A549 (cell line): ENCODE results near the gene ADO. TPM values are rescaled to one million over a fixed set of nuclear protein-coding genes. Genes with fewer than 3 reads are reported as not detected.

Experiments used
- ATAC-seq, 2 experiments: fragments of 200-7000 bp in 1 of 2; fragments of >200 bp in 1 of 2; cut with Nextera tagmentation in 1 of 2; cut with Tn5 transposase in 1 of 2; 3 replicates each; pipeline versions ENCODE4 v1.8.0 to v1.9.1; 2018 to 2020; ENCODE audit warnings: mild to moderate bottlenecking in 1 of 2, moderate library complexity in 1 of 2
- CTCF ChIA-PET: fragments of 300-600 bp; sonication (Branson Sonifier 250); formaldehyde crosslinking; extraction: SDS; loops from one replicate; lab custom pipeline; 2021; ENCODE audit warnings: antibody characterized with exemption, inconsistent platforms; lab: Yijun Ruan, JAX
- POLR2A ChIA-PET: fragments of 350-600 bp; formaldehyde crosslinking; extraction: SDS; loops from one replicate; lab custom pipeline; 2021; ENCODE audit warnings: antibody characterized with exemption, inconsistent platforms; lab: Yijun Ruan, JAX
- DNase-seq, 2 experiments: peaks; one replicate each; pipeline versions ENCODE4 v3.0.0 to v3.0.0-alpha.2; 2011 to 2016; ENCODE audit warnings: low read depth in 1 of 2, low spot score in 1 of 2
- FAIRE-seq: peaks from 2 replicates; lab custom pipeline; 2011; peaks lifted over from hg19 to GRCh38; lab: Jason Lieb, UNC
- H3K27ac ChIP-seq, 2 experiments: fragments of >200 bp; sonication (Bioruptor Twin); formaldehyde crosslinking; 3 replicates each; pipeline ENCODE4 v1.5.1; 2016 to 2017
- H3K4me1 ChIP-seq: fragments of >200 bp; sonication (Bioruptor Twin); formaldehyde crosslinking; 3 replicates; pipeline ENCODE4 v1.6.1; 2016
- H3K4me2 ChIP-seq: fragments of >200 bp; sonication (Bioruptor Twin); formaldehyde crosslinking; 3 replicates; pipeline ENCODE4 v1.6.1; 2016
- H3K4me3 ChIP-seq: fragments of >200 bp; sonication (Bioruptor Twin); formaldehyde crosslinking; 3 replicates; pipeline ENCODE4 v1.5.1; 2016
- H3K9me3 ChIP-seq: fragments of >200 bp; sonication (Bioruptor Twin); formaldehyde crosslinking; 3 replicates; pipeline ENCODE4 v1.6.1; 2016
- CBX8 ChIP-seq: fragments of 200-600 bp; sonication (generic); IDR thresholded peaks from 2 replicates; pipeline ENCODE4 v1.6.1; 2016
- CEBPB ChIP-seq, 2 experiments: fragments of >200 bp in 1 of 2; sonication (Bioruptor Twin) in 1 of 2; formaldehyde crosslinking in 1 of 2; IDR thresholded peaks; 2 replicates each; pipeline ENCODE4 v1.6.1; 2012 to 2016
- CHD2 ChIP-seq: fragments of 150-350 bp; IDR thresholded peaks from 2 replicates; pipeline ENCODE4 v1.6.1; 2014; ENCODE audit warnings: low read length; ENCODE audit not compliant: partially characterized antibody
- EHF ChIP-seq: fragments of 250-450 bp; sonication (Bioruptor Pico); IDR thresholded peaks from 2 replicates; pipeline ENCODE4 v1.5.0; 2020; ENCODE audit warnings: mild to moderate bottlenecking
- EP300 ChIP-seq, 2 experiments: fragments of >200 bp; sonication (Bioruptor Twin); formaldehyde crosslinking; IDR thresholded peaks; 2 replicates in 1 of 2; 3 replicates in 1 of 2; pipeline ENCODE4 v1.6.1; 2016 to 2017
- HES2 ChIP-seq: fragments of >200 bp; sonication (Bioruptor Twin); formaldehyde crosslinking; IDR thresholded peaks from 2 replicates; pipeline ENCODE4 v1.6.1; 2016
- HOXA7 ChIP-seq: fragments of 250-450 bp; sonication (Bioruptor Pico); IDR thresholded peaks from 2 replicates; pipeline ENCODE4 v1.5.0; 2020; ENCODE audit warnings: mild to moderate bottlenecking, moderate library complexity
- HOXB13 ChIP-seq: fragments of 250-450 bp; sonication (Bioruptor Pico); IDR thresholded peaks from 2 replicates; pipeline ENCODE4 v1.5.0; 2020; ENCODE audit warnings: low read depth, mild to moderate bottlenecking, moderate library complexity
- JUNB ChIP-seq: fragments of >200 bp; sonication (Bioruptor Twin); formaldehyde crosslinking; IDR thresholded peaks from 2 replicates; pipeline ENCODE4 v1.6.1; 2016
- KDM1A ChIP-seq: fragments of 200-600 bp; sonication (generic); IDR thresholded peaks from 2 replicates; pipeline ENCODE4 v1.6.1; 2016; ENCODE audit warnings: low read depth, mild to moderate bottlenecking
- KDM5A ChIP-seq: fragments of 200-600 bp; sonication (generic); IDR thresholded peaks from 2 replicates; pipeline ENCODE4 v1.6.1; 2016; ENCODE audit warnings: antibody characterized with exemption, mild to moderate bottlenecking
- MAZ ChIP-seq: fragments of 150-350 bp; IDR thresholded peaks from 2 replicates; pipeline ENCODE4 v1.6.1; 2014; ENCODE audit warnings: antibody characterized with exemption, low read depth, low read length, borderline replicate concordance
- PHF8 ChIP-seq: fragments of 200-600 bp; sonication (generic); IDR thresholded peaks from 2 replicates; pipeline ENCODE4 v1.6.1; 2016; ENCODE audit warnings: low read depth, mild to moderate bottlenecking, antibody characterized with exemption, moderate library complexity, borderline replicate concordance
- RCOR1 ChIP-seq: fragments of 150-350 bp; IDR thresholded peaks from 2 replicates; pipeline ENCODE4 v1.6.1; 2014; ENCODE audit warnings: antibody characterized with exemption, low read length, low read depth
- SREBF2 ChIP-seq: fragments of 450-650 bp; IDR thresholded peaks from 2 replicates; pipeline ENCODE4 v1.6.1; 2014; ENCODE audit warnings: mild to moderate bottlenecking, moderate library complexity
- ZFP36 ChIP-seq: fragments of 450-650 bp; IDR thresholded peaks from 2 replicates; pipeline ENCODE4 v1.6.1; 2014; ENCODE audit warnings: borderline replicate concordance; ENCODE audit not compliant: partially characterized antibody
- ZNF302 ChIP-seq: fragments of 250-450 bp; sonication (Bioruptor Pico); IDR thresholded peaks from 2 replicates; pipeline ENCODE4 v1.9.0; 2021; ENCODE audit warnings: inconsistent platforms, mild to moderate bottlenecking, moderate library complexity
- WGBS: methylation state at CpG from one replicate; pipeline ENCODE4 v1.1.6; 2017; ENCODE audit errors: missing lambda C conversion rate; 5-methylcytosine and 5-hydroxymethylcytosine counted together
- polyA plus RNA-seq, 4 experiments: library from polyadenylated mRNA; depleted of rRNA in 3 of 4; stranded (reverse); fragments of >200 nt; fragmentation: RNase III in 1 of 4; extraction: RNeasy Plus Mini Kit Qiagen cat#74134 plus additional on column Dnase treatment in 1 of 4; gene quantifications; 2 replicates in 3 of 4; 3 replicates in 1 of 4; pipeline ENCODE4 v1.2.3, GENCODE V29; 2011 to 2017
- TF ChIP-seq, protein P1 (sequence below): fragments of 450-650 bp; IDR thresholded peaks from 2 replicates; pipeline ENCODE4 v1.6.1; 2014; ENCODE audit warnings: antibody characterized with exemption
- TF ChIP-seq, protein P2 (sequence below): fragments of >200 bp; sonication (Bioruptor Twin); formaldehyde crosslinking; IDR thresholded peaks from 3 replicates; pipeline ENCODE4 v1.6.1; 2016
- TF ChIP-seq, protein P3 (sequence below): fragments of 200-600 bp; sonication (generic); IDR thresholded peaks from 2 replicates; pipeline ENCODE4 v1.6.1; 2016; ENCODE audit warnings: antibody characterized with exemption, mild to moderate bottlenecking, moderate library complexity

Gene ADO
- polyA plus RNA-seq, 2 of the 4 experiments (the other 2 are of a cell fraction), result 18.8 to 23.2 TPM

- Histone ChIP-seq H3K27ac (no peak overlapping the region), H3K4me2 (no peak overlapping the region), H3K9me3 (peaks cover 10% of the 10 kb centered on the region; the same call in 1 of the 3 replicates), H3K4me1 (no peaks in the 10 kb centered on the region), H3K4me3 (no peak overlapping the region)
- WGBS, result 33% methylated on average over 3 of the region's 3 CpGs
- ChIA-PET POLR2A (no interaction called here), CTCF (no interaction called here)
- no peak for TF ChIP-seq CBX8
- no peak for TF ChIP-seq HOXB13 (CRISPR knock-in tag)
- TF ChIP-seq CHD2, result no peak
- no peak for TF ChIP-seq RCOR1
- no peak for TF ChIP-seq MAZ
- no peak for TF ChIP-seq SREBF2
- TF ChIP-seq HES2, result no peak
- TF ChIP-seq JUNB, result no peak
- TF ChIP-seq, protein P1, sequence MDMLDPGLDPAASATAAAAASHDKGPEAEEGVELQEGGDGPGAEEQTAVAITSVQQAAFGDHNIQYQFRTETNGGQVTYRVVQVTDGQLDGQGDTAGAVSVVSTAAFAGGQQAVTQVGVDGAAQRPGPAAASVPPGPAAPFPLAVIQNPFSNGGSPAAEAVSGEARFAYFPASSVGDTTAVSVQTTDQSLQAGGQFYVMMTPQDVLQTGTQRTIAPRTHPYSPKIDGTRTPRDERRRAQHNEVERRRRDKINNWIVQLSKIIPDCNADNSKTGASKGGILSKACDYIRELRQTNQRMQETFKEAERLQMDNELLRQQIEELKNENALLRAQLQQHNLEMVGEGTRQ, result no peak
- no peak for TF ChIP-seq PHF8
- TF ChIP-seq, protein P2, sequence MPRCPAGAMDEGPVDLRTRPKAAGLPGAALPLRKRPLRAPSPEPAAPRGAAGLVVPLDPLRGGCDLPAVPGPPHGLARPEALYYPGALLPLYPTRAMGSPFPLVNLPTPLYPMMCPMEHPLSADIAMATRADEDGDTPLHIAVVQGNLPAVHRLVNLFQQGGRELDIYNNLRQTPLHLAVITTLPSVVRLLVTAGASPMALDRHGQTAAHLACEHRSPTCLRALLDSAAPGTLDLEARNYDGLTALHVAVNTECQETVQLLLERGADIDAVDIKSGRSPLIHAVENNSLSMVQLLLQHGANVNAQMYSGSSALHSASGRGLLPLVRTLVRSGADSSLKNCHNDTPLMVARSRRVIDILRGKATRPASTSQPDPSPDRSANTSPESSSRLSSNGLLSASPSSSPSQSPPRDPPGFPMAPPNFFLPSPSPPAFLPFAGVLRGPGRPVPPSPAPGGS, result no peak
- no peak for TF ChIP-seq KDM1A
- ATAC-seq (no peak), FAIRE-seq (no peak), DNase-seq (no peak)
These were observed 39.1 kb downstream of the ADO start for GRCh38 chr10:62843600-62843999.

GRCh38 chr10:62844280-62845011 lies 39.9 kb downstream of the ADO start:
- Histone ChIP-seq H3K4me3 (no peak overlapping the region), H3K4me1 (no peaks in the 10 kb centered on the region), H3K27ac (no peak overlapping the region), H3K4me2 (no peak overlapping the region), H3K9me3 (peaks cover 10% of the 10 kb centered on the region; the same call in 1 of the 3 replicates)
- ChIA-PET POLR2A (no interaction called here), CTCF (no interaction called here)
- 19% methylated on average over 7 of the region's 7 CpGs for WGBS
- ATAC-seq (no peak), FAIRE-seq (no peak), DNase-seq (no peak)
- TF ChIP-seq ZFP36 (no peak), CEBPB (IDR thresholded peaks at IDR 0.05) (no peak), HES2 (no peak), HOXA7 (no peak), HOXB13 (CRISPR knock-in tag) (no peak), ZNF302 (CRISPR knock-in tag) (no peak), EP300 (IDR thresholded peaks at IDR 0.05) (no peak), EHF (CRISPR knock-in tag) (no peak), PHF8 (no peak), KDM5A (no peak)
- TF ChIP-seq, protein P3, sequence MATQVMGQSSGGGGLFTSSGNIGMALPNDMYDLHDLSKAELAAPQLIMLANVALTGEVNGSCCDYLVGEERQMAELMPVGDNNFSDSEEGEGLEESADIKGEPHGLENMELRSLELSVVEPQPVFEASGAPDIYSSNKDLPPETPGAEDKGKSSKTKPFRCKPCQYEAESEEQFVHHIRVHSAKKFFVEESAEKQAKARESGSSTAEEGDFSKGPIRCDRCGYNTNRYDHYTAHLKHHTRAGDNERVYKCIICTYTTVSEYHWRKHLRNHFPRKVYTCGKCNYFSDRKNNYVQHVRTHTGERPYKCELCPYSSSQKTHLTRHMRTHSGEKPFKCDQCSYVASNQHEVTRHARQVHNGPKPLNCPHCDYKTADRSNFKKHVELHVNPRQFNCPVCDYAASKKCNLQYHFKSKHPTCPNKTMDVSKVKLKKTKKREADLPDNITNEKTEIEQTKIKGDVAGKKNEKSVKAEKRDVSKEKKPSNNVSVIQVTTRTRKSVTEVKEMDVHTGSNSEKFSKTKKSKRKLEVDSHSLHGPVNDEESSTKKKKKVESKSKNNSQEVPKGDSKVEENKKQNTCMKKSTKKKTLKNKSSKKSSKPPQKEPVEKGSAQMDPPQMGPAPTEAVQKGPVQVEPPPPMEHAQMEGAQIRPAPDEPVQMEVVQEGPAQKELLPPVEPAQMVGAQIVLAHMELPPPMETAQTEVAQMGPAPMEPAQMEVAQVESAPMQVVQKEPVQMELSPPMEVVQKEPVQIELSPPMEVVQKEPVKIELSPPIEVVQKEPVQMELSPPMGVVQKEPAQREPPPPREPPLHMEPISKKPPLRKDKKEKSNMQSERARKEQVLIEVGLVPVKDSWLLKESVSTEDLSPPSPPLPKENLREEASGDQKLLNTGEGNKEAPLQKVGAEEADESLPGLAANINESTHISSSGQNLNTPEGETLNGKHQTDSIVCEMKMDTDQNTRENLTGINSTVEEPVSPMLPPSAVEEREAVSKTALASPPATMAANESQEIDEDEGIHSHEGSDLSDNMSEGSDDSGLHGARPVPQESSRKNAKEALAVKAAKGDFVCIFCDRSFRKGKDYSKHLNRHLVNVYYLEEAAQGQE, result no peak
